HCT116 (cell line): ENCODE data around the gene SMARCA2. TPM values are rescaled to one million over a fixed set of nuclear protein-coding genes. Genes with fewer than 3 reads are reported as not detected.

Experiments
- ATAC-seq: fragments of 200-7000 bp; cut with Tn5 transposase; 2 replicates; pipeline ENCODE4 v1.9.1; 2020; ENCODE audit warnings: mild to moderate bottlenecking, moderate library complexity
- BruUV-seq: library from RNA; stranded (reverse); fragments of 400-500 nt; replicated peaks from 2 replicates; lab custom pipeline; 2021; lab: Mats Ljungman, UMichigan
- CTCF ChIA-PET: fragments of 300-600 bp; sonication (Branson Sonifier 250); formaldehyde crosslinking; loops from one replicate; lab custom pipeline; 2021; ENCODE audit warnings: antibody characterized with exemption; lab: Charles Lee
- POLR2A ChIA-PET: fragments of 300-600, 350-600 bp; sonication (Branson Sonifier 250); formaldehyde crosslinking; loops from one replicate; lab custom pipeline; 2021; ENCODE audit warnings: antibody characterized with exemption; lab: Charles Lee
- RAD21 ChIA-PET, 2 experiments: fragments of 300-600 bp; sonication (Branson Sonifier 250); formaldehyde crosslinking; loops; one replicate each; lab custom pipeline; 2023; ENCODE audit warnings: low total read pairs in 2 of 2; ENCODE audit not compliant: uncharacterized antibody in 2 of 2, unreplicated experiment in 2 of 2, low non-redundant PET in 1 of 2; lab: Charles Lee
- DNase-seq: peaks from one replicate; pipeline ENCODE4 v3.0.0-alpha.2; 2010; ENCODE audit warnings: low read depth, low spot score
- H2AFZ ChIP-seq: fragments of 200-600 bp; shearing (Covaris generic), sonication (generic); 2 replicates; pipeline ENCODE4 v1.6.1; 2017; ENCODE audit warnings: low read depth, mixed run types, mixed read lengths, antibody characterized with exemption, low read length; ENCODE audit not compliant: poor library complexity, severe bottlenecking
- H3K27ac ChIP-seq: 2 replicates; pipeline ENCODE4 v1.5.1; 2012; ENCODE audit warnings: low read depth, low read length
- H3K27me3 ChIP-seq: fragments of 200-600 bp; sonication (generic); 2 replicates; pipeline ENCODE4 v1.6.1; 2016; ENCODE audit warnings: mixed run types, low read length, mixed read lengths; ENCODE audit not compliant: insufficient read depth
- H3K36me3 ChIP-seq, 2 experiments: fragments of 200-500 bp in 1 of 2; fragments of 200-600 bp in 1 of 2; sonication (Bioruptor generic) in 1 of 2; sonication (generic) in 1 of 2; 2 replicates each; pipeline versions ENCODE4 v1.5.1 to v1.6.1; 2014 to 2016; ENCODE audit warnings: low read length in 2 of 2, inconsistent platforms in 1 of 2, mixed read lengths in 1 of 2, mixed run types in 1 of 2; ENCODE audit not compliant: insufficient read depth in 2 of 2, control insufficient read depth in 1 of 2
- H3K4me1 ChIP-seq, 2 experiments: fragments of 200-600 bp in 1 of 2; sonication (generic) in 1 of 2; 2 replicates each; pipeline versions ENCODE4 v1.5.1 to v1.6.1; 2012 to 2017; ENCODE audit warnings: low read length in 2 of 2, inconsistent platforms in 1 of 2, mild to moderate bottlenecking in 1 of 2, mixed read lengths in 1 of 2, mixed run types in 1 of 2, moderate library complexity in 1 of 2; ENCODE audit not compliant: insufficient read depth in 2 of 2, control insufficient read depth in 1 of 2
- H3K4me2 ChIP-seq: fragments of 200-600 bp; sonication (generic); 2 replicates; pipeline ENCODE4 v1.6.1; 2017; ENCODE audit warnings: mixed run types, low read length, mixed read lengths
- H3K4me3 ChIP-seq, 2 experiments: fragments of 200-600 bp in 1 of 2; sonication (generic) in 1 of 2; replicated peaks in 1 of 2; 2 replicates each; pipeline ENCODE4 v1.5.1; 2011 to 2016; ENCODE audit warnings: low read length in 2 of 2, control low read depth in 1 of 2, low read depth in 1 of 2, mild to moderate bottlenecking in 1 of 2, mixed read lengths in 1 of 2, mixed run types in 1 of 2
- H3K79me2 ChIP-seq: fragments of 200-600 bp; sonication (generic); 2 replicates; pipeline ENCODE4 v1.6.1; 2017; ENCODE audit warnings: mild to moderate bottlenecking, mixed run types, low read length, moderate library complexity, mixed read lengths; ENCODE audit not compliant: insufficient read depth
- H3K9ac ChIP-seq: fragments of 200-600 bp; sonication (generic); 2 replicates; pipeline ENCODE4 v1.6.1; 2016; ENCODE audit warnings: low read length, mixed read lengths
- H3K9me2 ChIP-seq: fragments of 200-600 bp; sonication (generic), shearing (Covaris generic); 2 replicates; pipeline ENCODE4 v1.6.1; 2017; ENCODE audit warnings: mixed run types, mild to moderate bottlenecking, moderate library complexity; ENCODE audit not compliant: insufficient read depth
- H3K9me3 ChIP-seq, 2 experiments: fragments of 200-500 bp in 1 of 2; fragments of 200-600 bp in 1 of 2; sonication (Bioruptor generic) in 1 of 2; sonication (generic) in 1 of 2; 2 replicates each; pipeline ENCODE4 v1.6.1; 2014 to 2017; ENCODE audit warnings: low read length in 2 of 2, mixed read lengths in 2 of 2, inconsistent platforms in 1 of 2, low read depth in 1 of 2, mild to moderate bottlenecking in 1 of 2, mixed run types in 1 of 2, moderate library complexity in 1 of 2; ENCODE audit not compliant: control insufficient read depth in 1 of 2, insufficient read depth in 1 of 2
- H4K20me1 ChIP-seq: fragments of 200-600 bp; sonication (generic), shearing (Covaris generic); 2 replicates; pipeline ENCODE4 v1.6.1; 2017; ENCODE audit warnings: mixed run types, mild to moderate bottlenecking, moderate library complexity; ENCODE audit not compliant: insufficient read depth
- ATF3 ChIP-seq: IDR thresholded peaks from 2 replicates; pipeline ENCODE4 v1.6.1; 2012
- CBX3 ChIP-seq: IDR thresholded peaks from 2 replicates; pipeline ENCODE4 v1.6.1; 2012; ENCODE audit warnings: low read depth
- CEBPB ChIP-seq: IDR thresholded peaks from 2 replicates; pipeline ENCODE4 v1.6.1; 2012; ENCODE audit warnings: low read depth
- CTCF ChIP-seq, 3 experiments: fragments of 200-600 bp in 1 of 3; sonication (generic) in 1 of 3; IDR thresholded peaks in 2 of 3; conservative IDR thresholded peaks in 1 of 3; 2 replicates each; pipeline ENCODE4 v1.5.1; 2012 to 2017; ENCODE audit warnings: low read depth in 2 of 3, low read length in 2 of 3, antibody characterized with exemption in 1 of 3, borderline replicate concordance in 1 of 3, control low read depth in 1 of 3, mild to moderate bottlenecking in 1 of 3, mixed read lengths in 1 of 3, mixed run types in 1 of 3, moderate library complexity in 1 of 3; ENCODE audit not compliant: insufficient read depth in 1 of 3
- EGR1 ChIP-seq: IDR thresholded peaks from 2 replicates; pipeline ENCODE4 v1.6.1; 2012; ENCODE audit warnings: low read depth
- ELF1 ChIP-seq: IDR thresholded peaks from 2 replicates; pipeline ENCODE4 v1.6.1; 2012; ENCODE audit warnings: low read depth, borderline replicate concordance
- EZH2 ChIP-seq: fragments of 200-600 bp; sonication (generic); IDR thresholded peaks from 2 replicates; pipeline ENCODE4 v1.6.1; 2017; ENCODE audit warnings: antibody characterized with exemption, mixed run types
- EZH2phosphoT487 ChIP-seq: fragments of 200-600 bp; IDR thresholded peaks from 2 replicates; pipeline ENCODE4 v1.6.1; 2018; ENCODE audit warnings: antibody characterized with exemption, borderline replicate concordance
- POLR2AphosphoS5 ChIP-seq: IDR thresholded peaks from 2 replicates; pipeline ENCODE4 v1.6.1; 2011; ENCODE audit warnings: mild to moderate bottlenecking, low read depth, low read length, moderate library complexity
- RAD21 ChIP-seq: IDR thresholded peaks from 2 replicates; pipeline ENCODE4 v1.6.1; 2012; ENCODE audit warnings: low read depth, mild to moderate bottlenecking
- REST ChIP-seq: IDR thresholded peaks from 2 replicates; pipeline ENCODE4 v1.6.1; 2012; ENCODE audit warnings: low read depth
- TCF7L2 ChIP-seq: IDR thresholded peaks from 2 replicates; pipeline ENCODE4 v1.7.0; 2011; ENCODE audit warnings: borderline replicate concordance, inconsistent platforms; ENCODE audit not compliant: insufficient read depth, insufficient read length; ENCODE audit errors: extremely low read depth
- ZFX ChIP-seq: fragments of 450-650 bp; IDR thresholded peaks from 2 replicates; pipeline ENCODE4 v1.6.1; 2017
- ZNF274 ChIP-seq: fragments of 200-500 bp; sonication (Bioruptor generic); IDR thresholded peaks from 2 replicates; pipeline ENCODE4 v1.6.1; 2014; ENCODE audit warnings: mild to moderate bottlenecking, low read depth, low read length, inconsistent platforms
- intact Hi-C: fragments of 100-400 bp; cut with micrococcal nuclease; formaldehyde crosslinking; loops from 2 replicates; pipeline ENCODE4 v1.10.0; 2022
- total RNA-seq: library from RNA; stranded (reverse); gene quantifications from one replicate; pipeline ENCODE4 v1.2.1, GENCODE V29; 2021; ENCODE audit not compliant: unreplicated experiment

Gene SMARCA2
- total RNA-seq, 1 experiment from 2014 or later, result 14.7 TPM

- Histone ChIP-seq H3K4me2 (no peak overlapping the region), H2AFZ (no peak overlapping the region), H3K4me1 (no peaks in the 10 kb centered on the region), H3K27me3 (no peaks in the 10 kb centered on the region), H3K4me3 (no peak overlapping the region), H3K79me2 (no peaks in the 10 kb centered on the region), H3K9ac (no peak overlapping the region), H3K9me2 (no peaks in the 10 kb centered on the region), H3K9me3 (no peaks in the 10 kb centered on the region), H4K20me1 (no peaks in the 10 kb centered on the region), H3K27ac (no peak overlapping the region), H3K36me3 (no peaks in the 10 kb centered on the region)
- ATAC-seq (peak; percentile 81), DNase-seq (peak; percentile 12)
- intact Hi-C loops, result loop anchor here (5.0 kb wide), 1 partner anchor 49 kb away; no protein-coding TSS in a partner anchor
- TF ChIP-seq CTCF (IDR thresholded peaks at IDR 0.05 in 2 of 3, conservative IDR thresholded peaks at IDR 0.05 in 1 of 3; ENCODE audit: borderline replicate concordance in 1 of 3, insufficient read depth in 1 of 3, low read depth in 2 of 3, low read length in 2 of 3) (peak; percentile 20 to 69 (median 68); a peak in 5 of 6 replicates), ZNF274 (no peak), RAD21 (peak; percentile 30; the same call in 1 of the 2 replicates), EZH2 (no peak)
- ChIA-PET CTCF (interaction anchor here (1.0 kb wide), 1 partner anchor 49 kb away, joined by 5 read pairs; no protein-coding TSS in a partner anchor), RAD21 (no interaction called here), POLR2A (no interaction called here)
- BruUV-seq, result no TSS peak
These were observed 166.6 kb downstream of the SMARCA2 start for GRCh38 chr9:2181792-2182191.

GRCh38 chr9:2190939-2191608 is 175.9 kb downstream of the SMARCA2 start:
- no TSS peak for BruUV-seq
- Histone ChIP-seq H3K4me3 (no peak overlapping the region), H4K20me1 (no peaks in the 10 kb centered on the region), H3K36me3 (no peaks in the 10 kb centered on the region), H3K4me1 (no peaks in the 10 kb centered on the region), H3K4me2 (no peak overlapping the region), H3K27me3 (no peaks in the 10 kb centered on the region), H3K9ac (no peak overlapping the region), H2AFZ (no peak overlapping the region), H3K9me3 (no peaks in the 10 kb centered on the region), H3K79me2 (no peaks in the 10 kb centered on the region), H3K27ac (no peak overlapping the region), H3K9me2 (no peaks in the 10 kb centered on the region)
- DNase-seq (no peak), ATAC-seq (no peak)
- CTCF ChIA-PET, result no interaction called here
- TF ChIP-seq ELF1 (no peak), ZFX (no peak), CEBPB (no peak), ZNF274 (no peak), REST (no peak), POLR2AphosphoS5 (no peak), RAD21 (no peak), CBX3 (no peak), EZH2phosphoT487 (no peak), EGR1 (no peak), TCF7L2 (no peak), ATF3 (no peak)
- POLR2A ChIA-PET, result no interaction called here
- RAD21 ChIA-PET, result no interaction called here
- intact Hi-C loops, result no loop called here
